ENCODE data around the gene RNF208. TPM values are rescaled to one million over a fixed set of nuclear protein-coding genes. Genes with fewer than 3 reads are reported as not detected.
A peak's percentile ranks its signal among the peaks of the same experiment; 100 is the strongest.

RNF208 gene
- total RNA-seq, 1 experiment from 2014 or later: 1.0 TPM

DNA sequence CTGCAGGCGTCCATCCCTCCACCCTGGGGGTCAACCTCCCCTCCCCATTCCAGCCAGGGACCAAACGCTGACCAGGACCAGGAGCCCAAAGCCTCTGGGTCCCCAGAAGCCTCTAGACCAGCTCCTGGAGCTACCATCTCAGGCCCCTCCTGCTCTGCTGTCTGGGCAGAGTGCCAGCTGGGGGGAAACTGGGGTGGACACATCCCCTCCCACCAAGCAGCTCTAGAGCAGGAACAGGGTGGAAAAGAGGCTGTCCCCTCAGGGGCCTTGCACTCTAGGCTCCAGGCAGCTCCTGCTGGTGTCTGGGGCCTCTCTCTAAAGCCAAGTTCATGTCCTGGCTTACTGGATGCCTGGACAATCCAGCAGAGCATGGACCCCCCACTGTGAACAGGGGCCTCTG is 29.2 kb downstream of the RNF208 start:
- Histone ChIP-seq H3K27me3 (ENCODE audit: control insufficient read depth, insufficient read depth, low read length) (no peaks in the 10 kb centered on the region), H3K36me3 (replicated peaks; ENCODE audit: control insufficient read depth, insufficient read depth, low read length) (no peaks in the 10 kb centered on the region; the same call in 1 of the 2 replicates), H3K4me3 (ENCODE audit: insufficient read depth, low read depth, low read length) (no peak overlapping the region)
- DNase-seq: no peak

GRCh38 chr9:137192448-137192780 is 29.6 kb downstream of the RNF208 start:
- no peak for DNase-seq
- H3K4me3 ChIP-seq (ENCODE audit: insufficient read depth, low read depth, low read length): no peak overlapping the region
- no peaks in the 10 kb centered on the region; the same call in 1 of the 2 replicates for H3K36me3 ChIP-seq (replicated peaks; ENCODE audit: control insufficient read depth, insufficient read depth, low read length)
- H3K27me3 ChIP-seq (ENCODE audit: control insufficient read depth, insufficient read depth, low read length): no peaks in the 10 kb centered on the region

DNA sequence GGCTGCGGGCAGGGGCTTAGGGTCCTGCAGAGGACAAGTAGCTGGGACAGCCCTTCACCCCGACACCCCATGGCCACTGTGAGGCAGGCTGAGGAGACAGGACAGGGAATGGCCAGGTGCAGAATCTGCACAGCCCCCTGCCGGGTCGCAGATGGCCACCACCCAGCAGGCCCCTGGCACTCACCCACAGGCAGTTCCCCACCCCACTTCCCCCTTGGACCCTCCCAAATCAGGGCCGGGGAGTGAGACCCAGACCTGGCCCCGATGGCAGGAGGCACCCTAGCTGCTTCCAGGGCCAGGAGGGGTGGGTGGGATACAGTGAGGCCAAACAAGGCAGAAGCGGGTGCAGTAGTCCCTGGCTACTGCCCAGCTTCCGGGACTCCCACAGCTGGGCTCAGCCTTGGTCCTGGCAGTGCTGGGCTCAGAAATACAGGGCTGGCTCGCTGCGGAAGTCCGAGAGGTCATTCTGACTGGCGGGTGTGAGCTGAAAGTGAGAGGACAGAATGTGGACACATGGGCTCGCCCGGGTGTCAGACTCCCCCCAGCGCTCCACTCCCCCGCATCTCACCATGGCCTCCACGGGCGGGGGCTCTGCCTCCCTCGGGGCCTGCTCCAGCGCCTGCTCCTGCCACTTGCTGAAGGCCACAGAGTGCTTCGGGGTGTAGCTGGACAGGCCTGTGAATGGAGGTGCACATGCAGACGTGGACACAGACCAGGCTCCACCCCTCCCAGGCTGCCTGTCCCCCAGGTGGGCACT is 30.2 kb downstream of the RNF208 start:
- DNase-seq: no peak
- H3K27me3 ChIP-seq (ENCODE audit: control insufficient read depth, insufficient read depth, low read length): no peaks in the 10 kb centered on the region
- peaks cover 4% of the 10 kb centered on the region for H3K36me3 ChIP-seq (replicated peaks; ENCODE audit: control insufficient read depth, insufficient read depth, low read length)
- H3K4me3 ChIP-seq (ENCODE audit: insufficient read depth, low read depth, low read length): no peak overlapping the region

- peaks cover 4% of the 10 kb centered on the region for H3K36me3 ChIP-seq (replicated peaks; ENCODE audit: control insufficient read depth, insufficient read depth, low read length)
- no peak overlapping the region for H3K4me3 ChIP-seq (ENCODE audit: insufficient read depth, low read depth, low read length)
- H3K27me3 ChIP-seq (ENCODE audit: control insufficient read depth, insufficient read depth, low read length): no peaks in the 10 kb centered on the region
- no peak for DNase-seq
Observed at GRCh38 chr9:137191245-137191644, 30.8 kb downstream of the RNF208 start.

DNA sequence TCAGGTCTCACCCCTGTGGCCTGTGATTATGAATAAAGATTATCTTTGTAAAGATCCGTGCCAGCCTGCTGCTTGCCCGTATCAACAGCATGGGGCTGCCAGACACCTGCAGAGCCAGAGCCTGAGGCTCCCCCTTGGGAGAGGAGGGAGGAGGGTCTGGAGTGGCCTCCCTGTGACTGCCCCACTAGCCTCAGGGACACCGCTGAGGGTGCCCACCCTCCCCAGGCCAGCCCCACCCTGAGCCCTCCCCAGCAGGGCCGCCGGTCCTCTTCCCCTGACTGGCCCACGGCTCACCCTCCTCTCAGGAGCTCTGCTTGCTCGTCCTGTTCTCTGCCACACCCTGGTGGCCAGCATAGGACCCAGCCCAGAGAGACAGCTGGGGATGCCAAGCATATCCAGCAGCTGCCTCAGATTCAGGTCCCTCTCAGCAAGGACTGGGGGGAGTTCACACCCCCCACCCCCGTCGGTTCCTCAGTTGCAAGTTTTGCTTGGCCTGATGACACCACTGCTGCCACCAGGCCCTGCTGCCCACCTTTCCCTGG is 31.7 kb downstream of the RNF208 start:
- Histone ChIP-seq H3K27me3 (ENCODE audit: control insufficient read depth, insufficient read depth, low read length) (no peaks in the 10 kb centered on the region), H3K36me3 (replicated peaks; ENCODE audit: control insufficient read depth, insufficient read depth, low read length) (peaks cover 4% of the 10 kb centered on the region), H3K4me3 (ENCODE audit: insufficient read depth, low read depth, low read length) (no peak overlapping the region)
- no peak for DNase-seq

DNA sequence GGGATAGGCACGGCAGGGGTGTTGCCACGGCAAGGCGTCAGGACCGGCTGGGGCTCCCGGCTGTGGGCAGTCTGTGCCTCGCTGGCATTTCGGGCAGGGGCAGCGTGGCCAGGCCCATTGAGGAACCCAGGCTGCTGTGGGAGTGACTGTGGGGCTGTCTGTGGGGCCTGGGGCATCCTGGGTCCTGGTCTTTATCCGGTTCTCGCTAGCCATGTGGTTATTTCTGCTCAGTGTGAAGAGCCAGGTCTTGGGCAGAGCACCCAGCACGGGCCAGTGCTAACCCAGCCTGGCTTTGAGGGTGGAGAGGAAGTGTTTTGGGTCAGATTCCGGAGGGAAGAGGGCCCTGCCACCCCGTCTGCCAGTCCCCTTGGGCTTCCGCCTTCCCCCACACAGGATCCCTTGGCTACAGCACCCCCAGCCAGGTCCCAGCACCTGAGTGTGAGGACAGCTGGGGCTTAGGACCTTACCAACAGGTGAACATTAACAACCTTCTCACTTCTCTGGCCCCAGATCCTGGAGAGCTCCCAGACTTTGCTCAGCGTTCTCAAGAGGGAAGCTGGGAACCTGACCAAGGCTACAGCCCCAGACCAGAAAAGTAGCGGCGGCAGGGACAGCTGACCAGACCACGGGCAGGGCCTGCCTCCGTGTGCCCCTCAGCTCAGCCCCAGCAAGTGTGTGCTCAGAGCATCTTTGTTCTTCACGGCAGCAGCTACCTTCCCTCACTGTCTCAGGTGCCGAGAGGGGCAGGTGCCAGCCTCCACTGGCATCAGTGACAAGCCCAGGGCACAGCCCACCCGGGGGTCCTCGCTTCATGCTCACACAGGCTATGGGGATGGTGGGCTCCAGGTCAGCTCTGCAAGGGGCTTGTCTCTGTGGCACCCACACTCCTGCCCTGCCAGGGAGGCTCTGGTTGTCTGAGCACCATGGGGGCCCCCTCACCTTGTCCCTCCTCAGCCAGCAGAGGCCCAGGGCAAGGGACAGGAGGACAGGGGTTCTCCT is 32.4 kb downstream of the RNF208 start:
- H3K27me3 ChIP-seq (ENCODE audit: control insufficient read depth, insufficient read depth, low read length): no peaks in the 10 kb centered on the region
- peak; percentile 87 for DNase-seq
- H3K4me3 ChIP-seq (ENCODE audit: insufficient read depth, low read depth, low read length): peak overlapping the region; percentile 93
- peaks cover 4% of the 10 kb centered on the region for H3K36me3 ChIP-seq (replicated peaks; ENCODE audit: control insufficient read depth, insufficient read depth, low read length)

GRCh38 chr9:137188490-137189296 is 33.3 kb downstream of the RNF208 start, which contains the start of the genes ANAPC2 and SSNA1:
Gene ANAPC2, minus strand, starts transcription at chr9:137188560. Its CDS starts 28 bp downstream, at chr9:137188532.
Gene SSNA1, plus strand, starts transcription at chr9:137188676. Its CDS starts 51 bp downstream, at chr9:137188727.
- peak; percentile 99 for DNase-seq
- peaks cover 4% of the 10 kb centered on the region for H3K36me3 ChIP-seq (replicated peaks; ENCODE audit: control insufficient read depth, insufficient read depth, low read length)
- H3K27me3 ChIP-seq (ENCODE audit: control insufficient read depth, insufficient read depth, low read length): no peaks in the 10 kb centered on the region
- H3K4me3 ChIP-seq (ENCODE audit: insufficient read depth, low read depth, low read length): peak within 1 kb of the TSS; percentile 93

GRCh38 chr9:137188086-137188489 is 34.0 kb downstream of the RNF208 start:
- Histone ChIP-seq H3K36me3 (replicated peaks; ENCODE audit: control insufficient read depth, insufficient read depth, low read length) (peaks cover 6% of the 10 kb centered on the region), H3K27me3 (ENCODE audit: control insufficient read depth, insufficient read depth, low read length) (no peaks in the 10 kb centered on the region), H3K4me3 (ENCODE audit: insufficient read depth, low read depth, low read length) (peak overlapping the region; percentile 93)
- DNase-seq: no peak

DNA sequence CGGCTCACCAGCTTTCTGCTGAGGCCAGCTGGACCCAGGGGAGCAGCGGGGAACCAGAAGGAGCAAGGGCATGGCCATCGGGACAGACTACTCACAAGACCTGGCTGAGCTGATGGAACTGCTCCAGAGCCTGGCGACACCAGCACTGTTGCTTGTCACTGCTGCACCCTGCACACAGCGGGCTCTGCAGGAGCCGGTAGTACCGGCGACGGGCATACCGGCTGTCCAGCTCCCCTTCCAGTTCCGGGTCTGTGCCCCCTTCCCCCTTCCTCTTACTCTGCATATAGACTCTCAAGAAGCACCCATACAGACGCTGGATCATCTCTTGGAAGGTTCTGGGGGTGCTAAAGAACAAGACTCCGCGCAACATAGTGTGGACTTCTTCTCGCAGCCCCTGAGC is 34.7 kb downstream of the RNF208 start:
- Histone ChIP-seq H3K36me3 (replicated peaks; ENCODE audit: control insufficient read depth, insufficient read depth, low read length) (peaks cover 6% of the 10 kb centered on the region), H3K27me3 (ENCODE audit: control insufficient read depth, insufficient read depth, low read length) (no peaks in the 10 kb centered on the region)
- no peak for DNase-seq

DNA sequence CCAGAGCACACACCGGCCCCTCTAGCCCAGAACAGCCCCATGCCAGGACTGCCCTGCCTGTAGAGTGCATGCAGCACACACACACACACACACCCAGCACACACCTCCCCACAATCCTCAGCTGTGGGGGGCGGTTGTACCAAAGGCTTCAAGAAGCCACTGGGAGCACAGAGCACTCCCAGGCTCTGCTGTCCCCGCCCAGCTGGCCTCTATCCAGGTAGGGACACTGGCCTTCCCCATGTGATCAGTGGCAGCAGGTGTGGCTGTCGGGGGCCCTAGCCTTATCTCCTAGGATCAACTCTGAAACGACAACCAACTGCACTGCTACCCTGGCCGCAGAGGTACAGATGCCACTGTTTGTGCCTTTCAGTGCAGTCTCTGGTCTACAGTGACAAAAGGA is 35.7 kb downstream of the RNF208 start:
- H3K27me3 ChIP-seq (ENCODE audit: control insufficient read depth, insufficient read depth, low read length): no peaks in the 10 kb centered on the region
- no peak for DNase-seq

More for the DNA sequence above, 34.7 kb downstream of the RNF208 start:
- peak overlapping the region; percentile 93 for H3K4me3 ChIP-seq (ENCODE audit: insufficient read depth, low read depth, low read length)

GRCh38 chr9:137185921-137186320 is 36.1 kb downstream of the RNF208 start:
- Histone ChIP-seq H3K4me3 (ENCODE audit: insufficient read depth, low read depth, low read length) (no peak overlapping the region), H3K27me3 (ENCODE audit: control insufficient read depth, insufficient read depth, low read length) (no peaks in the 10 kb centered on the region), H3K36me3 (replicated peaks; ENCODE audit: control insufficient read depth, insufficient read depth, low read length) (peaks cover 6% of the 10 kb centered on the region)
- DNase-seq: no peak

More for the DNA sequence above, 35.7 kb downstream of the RNF208 start:
- Histone ChIP-seq H3K36me3 (replicated peaks; ENCODE audit: control insufficient read depth, insufficient read depth, low read length) (peaks cover 6% of the 10 kb centered on the region), H3K4me3 (ENCODE audit: insufficient read depth, low read depth, low read length) (no peak overlapping the region)

DNA sequence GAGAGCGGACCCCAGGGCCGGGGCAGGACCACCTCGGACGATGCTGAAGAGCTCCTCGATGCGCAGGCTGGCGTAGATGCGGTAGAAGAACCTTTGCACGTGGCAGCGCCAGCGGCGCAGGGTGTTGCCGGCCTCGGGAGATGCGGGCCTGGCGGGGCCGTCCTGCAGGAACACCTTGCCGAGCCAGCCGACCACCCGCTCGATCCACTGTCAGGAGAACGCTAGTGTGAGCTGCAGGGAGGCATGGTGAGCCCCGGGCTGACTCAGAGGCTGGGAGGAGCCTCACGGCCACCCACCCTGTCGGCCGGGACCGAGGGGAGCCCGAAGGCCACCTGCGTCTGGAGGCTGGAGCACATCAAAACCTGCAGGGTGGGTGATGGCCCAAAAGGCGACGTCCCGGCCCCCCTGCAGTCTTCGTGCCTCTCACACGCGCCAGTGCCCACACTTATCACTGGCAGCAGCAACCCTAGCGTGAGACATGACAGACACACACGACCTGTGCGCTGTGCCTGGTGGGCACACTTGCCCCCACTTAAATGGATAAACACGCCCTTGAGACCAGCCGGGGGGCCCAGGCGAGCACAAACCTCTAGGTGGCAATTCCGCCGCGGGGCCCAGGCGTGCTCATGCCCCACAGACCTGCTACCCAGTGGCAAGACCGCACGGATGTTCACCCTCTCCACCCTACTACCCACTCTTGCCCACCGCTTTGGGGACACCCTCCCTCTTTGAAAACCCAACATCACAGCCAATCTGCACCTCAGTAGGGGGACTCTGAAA is 37.0 kb downstream of the RNF208 start:
- H3K4me3 ChIP-seq (ENCODE audit: insufficient read depth, low read depth, low read length): no peak overlapping the region

GRCh38 chr9:137183980-137184595 is 38.0 kb downstream of the RNF208 start:
- DNase-seq: no peak
- Histone ChIP-seq H3K27me3 (ENCODE audit: control insufficient read depth, insufficient read depth, low read length) (no peaks in the 10 kb centered on the region), H3K4me3 (ENCODE audit: insufficient read depth, low read depth, low read length) (no peak overlapping the region), H3K36me3 (replicated peaks; ENCODE audit: control insufficient read depth, insufficient read depth, low read length) (peaks cover 9% of the 10 kb centered on the region)

More for the DNA sequence above, 37.0 kb downstream of the RNF208 start:
- Histone ChIP-seq H3K27me3 (ENCODE audit: control insufficient read depth, insufficient read depth, low read length) (no peaks in the 10 kb centered on the region), H3K36me3 (replicated peaks; ENCODE audit: control insufficient read depth, insufficient read depth, low read length) (peaks cover 7% of the 10 kb centered on the region)
- no peak for DNase-seq

Data from H7 (cell line).